Adrenal gland (tissue), 12 donors: ENCODE data around the gene AHNAK2. TPM values are rescaled to one million over a fixed set of nuclear protein-coding genes. Genes with fewer than 3 reads are reported as not detected.

Experiments
- DNase-seq, 7 donors: peaks; one replicate each; pipeline ENCODE4 v3.0.0-alpha.2; 2019 to 2020
- H3K27ac ChIP-seq, 5 donors: fragments of 200-600 bp; sonication (generic) in 4 of 5; 1 replicate in 3 of 5; 2 replicates in 2 of 5; pipeline versions ENCODE4 v1.5.1 to v1.8.0; 2016 to 2020; ENCODE audit warnings: mild to moderate bottlenecking in 1 of 5
- H3K27me3 ChIP-seq: fragments of 200-600 bp; 2 replicates; pipeline ENCODE4 v1.8.0; 2021
- H3K36me3 ChIP-seq, 2 donors: fragments of 200-600 bp; replicated peaks in 1 of 2; 1 replicate in 1 of 2; 2 replicates in 1 of 2; pipeline versions ENCODE4 v1.5.1 to v1.8.0; 2018 to 2022
- H3K4me1 ChIP-seq, 2 donors: fragments of 200-600 bp; replicated peaks in 1 of 2; 1 replicate in 1 of 2; 2 replicates in 1 of 2; pipeline versions ENCODE4 v1.5.1 to v1.8.0; 2018 to 2021
- H3K4me3 ChIP-seq, 4 donors: fragments of 200-600 bp; sonication (generic) in 3 of 4; one replicate each; pipeline ENCODE4 v1.5.1; 2016 to 2018
- H3K9me3 ChIP-seq, 3 donors: fragments of 200-600 bp; sonication (generic) in 1 of 3; replicated peaks in 1 of 3; 1 replicate in 2 of 3; 2 replicates in 1 of 3; pipeline versions ENCODE4 v1.5.1 to v1.8.0; 2016 to 2021
- CTCF ChIP-seq, 6 experiments: fragments of 450-650 bp in 4 of 6; fragments of 200-600 bp in 2 of 6; sonication (generic) in 1 of 6; IDR thresholded peaks; 1 replicate in 5 of 6; 2 replicates in 1 of 6; pipeline versions ENCODE4 v1.5.1 to v1.8.0; 2016 to 2021; ENCODE audit warnings: antibody characterized with exemption in 6 of 6, mild to moderate bottlenecking in 2 of 6, moderate library complexity in 1 of 6
- POLR2A ChIP-seq, 2 donors: fragments of 450-650 bp; IDR thresholded peaks; one replicate each; pipeline ENCODE4 v1.6.1; 2017; ENCODE audit warnings: antibody characterized with exemption in 2 of 2, mild to moderate bottlenecking in 2 of 2, moderate library complexity in 1 of 2
- WGBS, 4 donors: extraction: QIAGEN DNeasy Blood & Tissue Kit in 2 of 4; methylation state at CpG; one replicate each; pipeline versions ENCODE4 v1.1.5 to v1.1.7; 2013 to 2017; 5-methylcytosine and 5-hydroxymethylcytosine counted together
- intact Hi-C, 2 donors: fragments of 100-400 bp; cut with DNase I; formaldehyde crosslinking; loops; one replicate each; pipeline versions ENCODE4 v1.14.1 to v1.15.0; 2022 to 2023
- polyA plus RNA-seq, 3 donors: library from polyadenylated mRNA; stranded (reverse); fragments of 200-250 nt in 2 of 3; fragments of 350-450 nt in 1 of 3; fragmentation: Illumina TruSeq in 1 of 3; extraction: RNeasy Lipid Tissue Mini Kit (QIAGEN cat#74804) in 1 of 3; gene quantifications; one replicate each; pipeline ENCODE4 v1.2.3, GENCODE V29; 2013 to 2014
- total RNA-seq, 9 donors: library from RNA; depleted of rRNA in 4 of 9; stranded (reverse); fragments of >200 nt in 4 of 9; fragments of 120-200 nt in 1 of 9; fragmentation: NEBNext Ultra II Directional in 1 of 9; extraction: Animal tissue kit (Norgen Biotek cat#: 25700) in 1 of 9; gene quantifications; one replicate each; pipeline versions ENCODE4 v1.1.0 to v1.2.4, GENCODE V29; 2013 to 2023
- donor health status: healthy with polysubstance abuse.
- donor health status: Bipolar disorder and iron deficiency.
- donor health status: DM: yes; HTN: yes; CAD: no.
- donor health status: DM: no; HTN: no; CAD: no.
- donor health status: DM: no; HTN: no; CAD: no.
- donor health status: DM: yes; HTN: yes; CAD: no.

The AHNAK2 gene
- total and polyA plus RNA-seq, 12 donors: 0.67 to 16.0 (median 4.1) TPM

GRCh38 chr14:104996483-104996882, 18.3 kb upstream of the AHNAK2 start:
- peaks cover 0 to 6% (median 0%) of the 10 kb centered on the region in 3 donors for H3K9me3 ChIP-seq
- H3K27me3 ChIP-seq: no peaks in the 10 kb centered on the region
- 91 to 96% (median 94%) methylated on average over 10 to 13 of the region's 13 CpGs for WGBS, 4 donors
- no peak overlapping the region for H3K4me3 ChIP-seq
- peaks cover 0 to 20% of the 10 kb centered on the region in 2 donors for H3K36me3 ChIP-seq
- H3K27ac ChIP-seq: no peak overlapping the region
- no peaks in the 10 kb centered on the region for H3K4me1 ChIP-seq
- no peak for DNase-seq
- intact Hi-C loops: no loop called here
- TF ChIP-seq POLR2A (IDR thresholded peaks at IDR 0.05) (no peak), CTCF (IDR thresholded peaks at IDR 0.05) (no peak)

GRCh38 chr14:104996032-104996431, 17.9 kb upstream of the AHNAK2 start:
- TF ChIP-seq CTCF (IDR thresholded peaks at IDR 0.05) (no peak), POLR2A (IDR thresholded peaks at IDR 0.05) (no peak)
- DNase-seq: no peak
- intact Hi-C loops: no loop called here

GRCh38 chr14:104994978-104995377, 16.8 kb upstream of the AHNAK2 start:
- Histone ChIP-seq H3K4me3 (no peak overlapping the region), H3K27me3 (no peaks in the 10 kb centered on the region), H3K9me3 (peaks cover 0 to 6% (median 0%) of the 10 kb centered on the region in 3 donors), H3K4me1 (no peaks in the 10 kb centered on the region), H3K36me3 (peaks cover 0 to 20% of the 10 kb centered on the region in 2 donors), H3K27ac (no peak overlapping the region)
- DNase-seq: no peak
- intact Hi-C loops: no loop called here
- no peak for TF ChIP-seq CTCF (IDR thresholded peaks at IDR 0.05)
- TF ChIP-seq POLR2A (IDR thresholded peaks at IDR 0.05): no peak
- WGBS, 4 donors: 67 to 92% (median 82%) methylated on average over 1 to 6 of the region's 6 CpGs

More at GRCh38 chr14:104996032-104996431, 17.9 kb upstream of the AHNAK2 start:
- H3K4me1 ChIP-seq: no peaks in the 10 kb centered on the region
- no peak overlapping the region for H3K27ac ChIP-seq
- H3K27me3 ChIP-seq: no peaks in the 10 kb centered on the region
- peaks cover 0 to 20% of the 10 kb centered on the region in 2 donors for H3K36me3 ChIP-seq
- peaks cover 0 to 6% (median 0%) of the 10 kb centered on the region in 3 donors for H3K9me3 ChIP-seq
- 88 to 96% (median 92%) methylated on average over 4 to 5 of the region's 5 CpGs for WGBS, 4 donors
- no peak overlapping the region for H3K4me3 ChIP-seq

- TF ChIP-seq CTCF (IDR thresholded peaks at IDR 0.05) (no peak), POLR2A (IDR thresholded peaks at IDR 0.05) (no peak)
- Histone ChIP-seq H3K27ac (no peak overlapping the region), H3K9me3 (no peaks in the 10 kb centered on the region), H3K4me1 (no peaks in the 10 kb centered on the region), H3K4me3 (no peak overlapping the region), H3K27me3 (no peaks in the 10 kb centered on the region), H3K36me3 (peaks cover 0 to 20% of the 10 kb centered on the region in 2 donors)
- WGBS, 4 donors: 84 to 89% (median 87%) methylated on average over 18 to 22 of the region's 22 CpGs
- DNase-seq: no peak
- intact Hi-C loops: no loop called here
These were observed 15.8 kb upstream of the AHNAK2 start for GRCh38 chr14:104993808-104994591.
